ENCODE results near the gene C2orf68.
A peak's percentile ranks its signal among the peaks of the same experiment; 100 is the strongest.
"Not testable (repeated sequence)": the region's sequence is repeated elsewhere in the genome, so short reads cannot be mapped to it uniquely, and the experiment has no call there.

C2orf68 gene

DNA sequence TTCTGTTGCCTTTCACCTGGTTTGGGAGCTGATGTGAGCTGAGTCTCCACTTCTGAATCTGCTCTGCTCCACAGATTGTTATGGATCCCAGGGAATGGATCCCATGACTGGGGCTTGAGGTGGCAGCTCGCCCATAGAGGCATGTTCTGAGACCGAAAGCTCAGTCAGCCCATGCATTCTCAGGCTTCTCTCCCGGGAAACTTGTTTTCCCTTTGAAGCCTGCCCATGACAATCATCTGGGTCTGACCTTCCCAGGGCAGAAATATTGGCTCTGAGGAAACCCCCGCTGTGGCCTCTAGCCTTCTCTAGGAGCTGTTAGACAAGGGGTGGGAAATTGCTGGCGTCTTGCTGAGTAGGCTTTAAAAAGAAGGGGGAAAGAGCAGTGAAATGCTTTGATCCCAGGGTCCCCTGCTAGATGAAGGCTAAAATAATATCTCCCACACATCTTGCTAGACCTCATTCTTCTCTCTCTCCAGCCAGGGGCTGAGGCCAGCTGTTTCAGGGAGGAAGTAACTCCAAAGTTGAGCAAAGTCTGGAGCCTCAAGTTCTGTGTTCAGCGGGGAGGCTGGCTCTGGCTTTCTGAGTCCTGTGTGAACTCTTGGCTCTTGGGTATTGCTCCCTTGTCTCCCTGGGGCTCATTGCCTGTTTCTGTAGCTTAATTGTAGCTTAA, 32.5 kb downstream of the C2orf68 start:
- no peak for DNase-seq

DNA sequence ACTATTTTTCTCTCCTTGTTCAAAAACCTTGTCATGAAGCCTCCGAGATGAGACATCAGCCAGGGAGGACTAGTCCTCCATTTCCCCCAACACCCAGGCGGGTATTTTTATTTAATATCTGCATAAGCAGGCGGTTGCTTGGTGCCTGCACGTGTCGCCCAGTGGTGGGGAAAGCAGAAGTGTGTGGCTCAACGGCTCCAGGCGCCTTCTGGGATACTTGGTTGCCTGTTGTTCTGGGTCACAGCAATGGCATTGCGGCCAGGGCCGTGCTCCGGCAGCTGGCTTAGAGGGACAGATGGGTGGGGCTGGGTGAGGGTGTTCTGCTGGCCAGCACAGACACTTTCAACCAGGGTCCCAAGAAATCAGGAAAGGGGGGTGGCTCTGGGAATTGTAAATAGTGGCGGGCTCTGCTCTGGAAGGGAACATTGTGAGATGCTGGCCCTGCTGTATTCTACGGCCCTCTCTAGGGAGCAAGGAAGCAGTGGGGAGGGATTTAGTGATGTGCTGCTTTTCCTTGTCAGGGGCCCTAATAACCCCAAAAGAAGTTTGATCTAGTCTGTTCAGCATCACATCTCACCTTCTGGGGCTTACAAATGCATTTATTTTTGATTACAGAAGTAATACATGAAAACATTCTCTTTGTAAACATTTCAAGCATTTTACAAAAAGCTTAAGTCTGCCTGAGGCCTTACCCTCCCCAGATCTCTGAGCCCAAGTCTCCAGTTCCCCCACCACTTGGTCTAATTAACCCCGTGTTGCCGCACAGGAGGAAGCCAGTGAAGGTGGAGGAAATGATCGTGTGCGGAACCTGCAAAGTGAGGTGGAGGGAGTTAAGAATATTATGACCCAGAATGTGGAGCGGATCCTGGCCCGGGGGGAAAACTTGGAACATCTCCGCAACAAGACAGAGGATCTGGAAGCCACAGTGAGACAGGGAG, 33.4 kb downstream of the C2orf68 start:
- DNase-seq: no peak

DNA sequence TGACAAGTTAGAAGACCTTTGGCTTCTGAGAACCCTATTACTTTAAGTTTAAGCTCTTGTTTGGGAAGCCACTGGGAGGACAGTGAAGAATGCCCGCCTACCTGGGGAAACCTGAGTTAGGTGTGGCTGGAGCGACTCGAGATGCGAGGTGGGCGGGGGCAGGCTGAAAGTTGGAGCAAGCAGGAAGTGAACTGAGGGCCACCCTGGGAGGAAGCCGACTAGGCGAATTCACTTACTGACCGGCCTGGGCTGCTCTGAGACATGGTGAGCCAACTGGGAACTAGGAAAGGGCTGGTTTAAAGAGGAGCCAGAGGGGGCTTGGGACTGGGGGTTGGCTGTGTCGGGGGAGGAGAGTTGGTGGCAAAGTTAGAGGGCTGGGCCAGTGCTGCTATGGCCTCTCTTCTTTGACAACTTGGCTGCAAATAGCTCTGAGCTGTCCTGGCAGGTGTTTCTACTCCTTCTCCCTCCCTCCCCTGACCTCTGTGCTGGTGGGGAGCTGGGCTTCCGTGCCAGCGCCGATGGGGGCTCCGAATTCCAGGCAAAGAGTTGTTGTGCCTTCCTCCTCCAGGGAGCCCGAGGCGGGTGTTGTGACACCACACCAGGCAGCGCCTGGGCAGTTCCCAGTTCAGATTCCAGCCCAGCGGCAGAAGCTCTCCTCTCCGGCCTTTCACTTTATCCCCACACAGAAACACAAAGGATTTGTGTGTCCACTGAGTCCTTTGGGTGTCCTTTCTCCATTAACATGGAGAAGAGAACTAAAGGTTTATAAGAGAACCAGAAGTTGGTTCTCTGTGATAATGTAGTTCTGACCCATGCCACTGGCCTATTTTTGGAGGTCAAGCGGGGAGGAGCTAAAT, 34.3 kb downstream of the C2orf68 start, which contains the start of gene VAMP8:
Gene VAMP8, plus strand, starts transcription at position 201 of the 857 bp plus-strand sequence. Its CDS starts 61 bp downstream, at position 262.
- peak; percentile 64 for DNase-seq

DNA sequence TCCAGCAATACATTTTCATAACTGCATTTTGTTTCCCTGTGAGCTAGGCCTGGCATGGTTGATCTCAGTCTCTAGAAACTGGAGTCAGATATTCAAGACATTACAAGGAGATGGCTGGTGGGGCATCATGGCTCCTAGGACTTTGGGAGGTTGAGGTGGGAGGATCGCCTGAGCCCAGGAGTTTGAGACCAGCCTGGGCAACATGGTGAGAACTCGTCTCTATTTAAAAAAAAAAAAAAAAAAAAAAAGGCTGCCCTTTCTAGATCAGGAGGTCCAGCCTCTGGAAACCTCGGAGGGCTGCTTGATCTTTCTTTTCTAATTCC, 34.8 kb downstream of the C2orf68 start:
- DNase-seq: no peak

DNA sequence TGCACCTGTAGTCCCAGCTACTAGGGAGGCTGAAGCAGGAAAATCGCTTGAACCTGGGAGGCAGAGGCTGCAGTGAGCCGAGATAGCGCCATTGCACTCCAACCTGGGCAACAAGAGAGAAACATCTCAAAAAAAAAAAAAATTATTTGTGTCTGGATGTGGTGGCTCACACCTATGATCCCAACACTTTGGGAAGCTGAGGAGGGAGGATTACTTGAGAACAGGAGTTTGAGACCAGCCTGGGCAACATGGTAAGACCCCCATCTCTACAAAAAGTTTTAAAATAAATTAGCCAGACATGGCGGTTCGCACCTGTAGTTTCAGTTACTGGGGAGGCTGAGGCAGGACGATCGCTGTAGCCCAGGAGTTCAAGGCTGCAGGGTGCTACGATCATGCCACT, 36.1 kb downstream of the C2orf68 start:
- DNase-seq: no peak

DNA sequence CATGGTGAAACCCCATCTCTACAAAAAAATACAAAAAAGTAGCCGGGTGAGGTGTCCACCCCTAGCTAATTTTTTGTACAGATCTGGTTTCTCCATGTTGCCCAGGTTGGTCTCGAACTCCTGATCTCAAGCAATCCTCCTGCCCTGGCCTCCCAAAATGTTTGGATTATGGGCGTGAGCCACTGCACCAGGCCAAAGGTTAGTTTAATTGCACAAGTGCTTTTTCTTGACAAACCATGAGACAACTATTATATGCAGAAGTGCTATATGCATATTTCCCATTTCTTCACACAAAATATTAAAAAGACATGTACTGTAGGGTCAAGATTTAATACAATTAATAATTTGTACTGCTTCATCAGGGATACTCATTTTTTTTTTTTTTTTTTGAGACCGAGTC, 45.6 kb downstream of the C2orf68 start:
- no peak for DNase-seq

DNA sequence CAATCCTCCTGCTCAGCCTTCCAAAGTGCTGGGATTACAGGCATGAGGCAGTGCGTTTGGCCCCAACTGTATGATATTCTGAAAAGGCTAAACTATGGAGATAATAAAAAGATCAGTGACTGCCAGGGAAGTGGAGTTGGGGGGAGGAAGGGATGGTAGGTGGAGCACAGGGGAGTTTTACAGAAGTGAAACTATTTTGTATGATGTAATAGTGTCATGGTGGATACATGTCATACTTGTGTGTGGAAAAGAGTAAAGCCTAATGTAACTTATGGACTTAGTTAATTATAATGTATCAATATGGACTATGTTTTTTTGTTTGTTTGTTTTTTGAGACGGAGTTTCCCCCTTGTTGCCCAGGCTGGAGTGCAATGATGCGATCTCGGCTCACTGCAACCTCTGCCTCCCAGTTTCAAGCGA, 47.7 kb downstream of the C2orf68 start:
- no peak for DNase-seq

DNA sequence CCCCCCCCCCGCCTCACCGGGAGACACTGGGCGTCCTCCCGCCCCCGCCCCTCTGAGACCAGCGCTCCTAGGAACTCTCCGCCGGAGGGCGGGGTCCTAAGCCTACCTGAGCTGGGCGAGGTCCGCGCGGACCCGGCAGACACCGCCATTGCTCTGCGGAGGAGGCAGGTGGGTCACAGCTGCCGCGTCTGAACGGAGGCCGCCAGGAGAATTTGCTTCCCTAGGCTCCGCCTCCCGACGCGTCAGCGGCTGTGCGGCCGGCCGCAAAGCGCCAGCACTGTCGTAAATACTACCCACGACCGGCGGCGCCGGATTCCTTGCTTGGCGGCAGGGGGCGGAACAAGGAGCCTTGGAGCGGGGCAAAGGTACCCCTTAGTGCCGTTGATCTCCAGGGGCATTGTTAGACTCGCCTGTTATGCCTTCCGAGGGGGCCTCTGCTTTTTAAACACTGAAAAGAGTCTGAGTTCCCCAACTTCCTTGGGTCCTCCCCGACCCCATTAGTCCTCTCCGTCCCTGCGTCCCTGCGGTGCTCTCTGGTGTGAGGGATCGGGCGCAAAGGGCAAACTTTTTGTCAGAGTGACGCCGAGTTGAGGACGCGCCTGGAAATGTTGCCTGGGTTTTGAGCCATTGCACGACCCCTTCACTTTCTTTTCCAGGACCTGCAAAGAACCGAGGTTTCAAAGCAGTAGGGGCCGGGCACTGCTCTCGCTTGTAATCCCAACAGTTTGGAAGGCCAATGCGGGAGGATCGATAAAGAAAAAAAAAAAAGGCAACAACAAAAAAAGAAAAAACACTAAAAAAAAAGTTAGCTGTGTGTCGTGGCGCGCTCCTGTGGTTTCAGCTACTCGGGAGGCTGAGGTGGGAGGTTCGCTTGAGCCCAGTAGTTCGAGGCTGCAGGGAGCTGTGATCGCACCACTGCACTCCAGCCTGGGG, 50.3 kb downstream of the C2orf68 start, which contains the start of gene GGCX:
Gene GGCX, minus strand, starts transcription at position 214 of the 933 bp plus-strand sequence. Its CDS starts 65 bp downstream, at position 149.
- DNase-seq: peak; percentile 95

DNA sequence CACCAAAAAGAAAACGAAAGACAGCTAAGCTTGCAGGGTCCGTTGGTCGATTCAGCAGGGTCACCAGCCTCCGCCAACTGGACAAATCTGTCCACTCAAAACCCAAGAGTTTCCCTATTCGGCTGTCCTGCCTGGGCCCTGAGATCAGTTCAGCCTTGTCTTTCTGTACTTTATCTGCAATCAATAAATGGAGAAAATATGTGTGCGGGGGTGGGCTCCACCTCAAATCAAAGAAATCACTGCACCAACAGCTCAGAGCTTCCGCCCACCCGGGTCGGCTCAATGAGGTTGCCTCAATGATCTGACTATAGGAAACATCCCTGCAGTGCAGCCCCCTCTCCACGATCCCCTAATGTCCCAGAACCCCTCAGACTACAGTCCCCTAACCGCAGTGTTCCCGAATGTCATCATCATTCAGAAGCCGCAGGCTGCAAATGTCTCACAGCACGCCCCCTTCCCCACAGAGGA, 51.0 kb downstream of the C2orf68 start:
- DNase-seq: no peak

DNA sequence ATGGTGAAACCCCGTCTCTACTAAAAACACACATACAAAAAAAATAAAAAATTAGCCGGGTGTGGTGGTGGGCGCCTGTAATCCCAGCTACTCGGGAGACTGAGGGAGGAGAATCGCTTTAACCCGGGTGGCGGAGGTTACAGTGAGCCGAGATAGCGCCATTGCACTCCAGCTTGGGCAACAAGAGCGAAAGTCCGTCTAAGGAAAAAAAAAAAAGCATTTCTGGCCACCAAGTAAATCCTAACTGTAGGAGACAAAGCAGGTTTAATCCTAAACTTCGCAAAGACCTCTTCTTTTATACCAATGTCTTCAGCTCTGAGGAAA, 51.5 kb downstream of the C2orf68 start:
- DNase-seq: not testable (repeated sequence)

DNA sequence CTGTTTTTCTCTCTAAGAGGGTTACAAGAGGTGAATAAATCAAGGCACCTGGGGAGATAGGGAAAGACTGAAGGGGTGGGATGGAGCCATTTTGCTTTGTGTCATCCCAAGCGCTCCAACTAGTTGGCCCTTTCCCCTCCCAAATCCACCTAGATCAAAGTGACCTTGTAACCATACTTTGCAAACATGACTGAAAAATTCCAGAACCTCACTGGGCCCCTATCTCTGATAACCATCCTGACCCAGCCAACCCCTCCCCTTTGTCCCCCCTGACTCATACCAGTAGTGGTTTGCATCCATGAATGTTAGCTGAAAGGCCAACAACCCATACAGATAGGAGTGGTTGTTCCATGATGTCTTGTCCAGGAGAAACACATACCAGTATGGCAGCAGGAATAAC, 53.7 kb downstream of the C2orf68 start:
- DNase-seq: no peak

DNA sequence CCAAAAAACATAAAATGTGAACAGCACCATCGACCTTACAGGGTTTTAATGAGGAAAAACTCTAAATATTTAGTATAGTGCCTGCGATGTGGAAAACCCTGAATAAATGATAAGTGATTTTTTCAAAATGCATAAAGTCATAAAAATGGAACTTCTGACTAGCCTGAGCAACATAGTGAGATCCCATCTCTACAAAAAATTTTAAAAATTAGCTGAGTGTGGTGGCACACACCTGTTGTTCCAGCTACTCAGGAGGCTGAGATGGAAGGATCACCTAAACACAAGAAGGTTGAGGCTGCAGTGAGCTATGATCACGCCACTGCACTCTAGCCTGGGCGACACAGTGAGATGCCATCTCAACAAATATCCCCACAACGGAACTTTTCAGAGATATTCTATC, 54.7 kb downstream of the C2orf68 start:
- DNase-seq: no peak
